H9 (cell line): Measurements from ENCODE around the gene RELL1. TPM values are rescaled to one million over a fixed set of nuclear protein-coding genes. Genes with fewer than 3 reads are reported as not detected.

ENCODE experiments used
- DNase-seq: peaks from one replicate; pipeline ENCODE4 v3.0.0-alpha.2; 2017
- H2AFZ ChIP-seq: one replicate; pipeline ENCODE4 v1.6.1; 2013; ENCODE audit warnings: mild to moderate bottlenecking, low read length, control low read depth, moderate library complexity
- H2AK5ac ChIP-seq: 2 replicates; pipeline ENCODE4 v1.6.1; 2013; ENCODE audit warnings: low read length, control low read depth, mixed read lengths; ENCODE audit not compliant: insufficient read length
- H2BK120ac ChIP-seq: one replicate; pipeline ENCODE4 v1.6.1; 2013; ENCODE audit warnings: low read depth, mild to moderate bottlenecking, low read length, control low read depth, inconsistent platforms; ENCODE audit not compliant: poor library complexity, severe bottlenecking
- H2BK12ac ChIP-seq: 2 replicates; pipeline ENCODE4 v1.6.1; 2013; ENCODE audit warnings: low read length, control low read depth, mixed read lengths, low read depth; ENCODE audit not compliant: insufficient read length
- H2BK15ac ChIP-seq: 2 replicates; pipeline ENCODE4 v1.6.1; 2013; ENCODE audit warnings: low read depth, low read length, control low read depth
- H2BK20ac ChIP-seq: one replicate; pipeline ENCODE4 v1.6.1; 2013; ENCODE audit warnings: low read depth, mild to moderate bottlenecking, low read length, control low read depth, inconsistent platforms; ENCODE audit not compliant: poor library complexity, severe bottlenecking
- H2BK5ac ChIP-seq: 2 replicates; pipeline ENCODE4 v1.6.1; 2013; ENCODE audit warnings: low read length, control low read depth, mixed read lengths; ENCODE audit not compliant: insufficient read length
- H3K14ac ChIP-seq: 2 replicates; pipeline ENCODE4 v1.6.1; 2013; ENCODE audit warnings: low read length, control low read depth; ENCODE audit not compliant: insufficient read depth
- H3K18ac ChIP-seq: 2 replicates; pipeline ENCODE4 v1.6.1; 2013; ENCODE audit warnings: low read depth, mild to moderate bottlenecking, mixed read lengths, low read length, control low read depth; ENCODE audit not compliant: insufficient read length
- H3K23ac ChIP-seq: 2 replicates; pipeline ENCODE4 v1.6.1; 2013; ENCODE audit warnings: low read length, control low read depth, mixed read lengths, low read depth; ENCODE audit not compliant: insufficient read length
- H3K23me2 ChIP-seq: 2 replicates; pipeline ENCODE4 v1.6.1; 2013; ENCODE audit warnings: low read depth, mild to moderate bottlenecking, mixed read lengths, low read length, control low read depth; ENCODE audit not compliant: insufficient read length, poor library complexity, severe bottlenecking
- H3K27ac ChIP-seq: 2 replicates; pipeline ENCODE4 v1.5.1; 2013; ENCODE audit warnings: low read length, control low read depth, mixed read lengths, low read depth; ENCODE audit not compliant: insufficient read length
- H3K27me3 ChIP-seq: 2 replicates; pipeline ENCODE4 v1.6.1; 2013; ENCODE audit warnings: low read length, control low read depth, inconsistent platforms; ENCODE audit not compliant: insufficient read depth
- H3K4ac ChIP-seq: 2 replicates; pipeline ENCODE4 v1.6.1; 2013; ENCODE audit warnings: low read depth, mild to moderate bottlenecking, control low read depth, inconsistent platforms, low read length, moderate library complexity
- H3K4me1 ChIP-seq: 2 replicates; pipeline ENCODE4 v1.6.1; 2013; ENCODE audit warnings: low read length, control low read depth, inconsistent platforms; ENCODE audit not compliant: insufficient read depth
- H3K4me2 ChIP-seq: 2 replicates; pipeline ENCODE4 v1.6.1; 2013; ENCODE audit warnings: low read length, control low read depth, mixed read lengths; ENCODE audit not compliant: insufficient read length, insufficient read depth
- H3K56ac ChIP-seq: 2 replicates; pipeline ENCODE4 v1.6.1; 2013; ENCODE audit warnings: low read depth, mild to moderate bottlenecking, mixed read lengths, low read length, control low read depth; ENCODE audit not compliant: insufficient read length
- H3K79me1 ChIP-seq: 2 replicates; pipeline ENCODE4 v1.6.1; 2013; ENCODE audit warnings: low read depth, mild to moderate bottlenecking, moderate library complexity, low read length, control low read depth, inconsistent platforms; ENCODE audit not compliant: insufficient read depth, poor library complexity, severe bottlenecking
- H3K79me2 ChIP-seq: 2 replicates; pipeline ENCODE4 v1.6.1; 2013; ENCODE audit warnings: low read length, control low read depth, inconsistent platforms; ENCODE audit not compliant: insufficient read depth
- H3K9ac ChIP-seq: 2 replicates; pipeline ENCODE4 v1.6.1; 2013; ENCODE audit warnings: low read length, control low read depth, mixed read lengths; ENCODE audit not compliant: insufficient read length; ENCODE audit errors: extremely low read depth
- H3K9me3 ChIP-seq: one replicate; pipeline ENCODE4 v1.6.1; 2013; ENCODE audit warnings: low read depth, low read length, inconsistent platforms; ENCODE audit not compliant: control insufficient read depth
- H3T11ph ChIP-seq: one replicate; pipeline ENCODE4 v1.6.1; 2013; ENCODE audit warnings: mild to moderate bottlenecking, low read length, control low read depth, inconsistent platforms
- H4K20me1 ChIP-seq: one replicate; pipeline ENCODE4 v1.6.1; 2013; ENCODE audit not compliant: control insufficient read depth, insufficient read length, insufficient read depth
- H4K5ac ChIP-seq: 2 replicates; pipeline ENCODE4 v1.6.1; 2013; ENCODE audit warnings: low read depth, mild to moderate bottlenecking, mixed read lengths, low read length, control low read depth; ENCODE audit not compliant: insufficient read length
- H4K8ac ChIP-seq: replicated peaks from 2 replicates; pipeline ENCODE4 v1.6.1; 2013; ENCODE audit warnings: low read length, control low read depth, mixed read lengths, low read depth; ENCODE audit not compliant: insufficient read length
- H4K91ac ChIP-seq: 2 replicates; pipeline ENCODE4 v1.6.1; 2013; ENCODE audit warnings: low read depth, mild to moderate bottlenecking, moderate library complexity, mixed read lengths, low read length, control low read depth; ENCODE audit not compliant: insufficient read length
- H3K27ac Mint-ChIP-seq, 3 experiments: 2 replicates in 2 of 3; 3 replicates in 1 of 3; pipeline ENCODE4 v1.8.0; 2020 to 2021; ENCODE audit warnings: mixed read lengths in 3 of 3, mild to moderate bottlenecking in 1 of 3, moderate library complexity in 1 of 3
- H3K27me3 Mint-ChIP-seq: 2 replicates; pipeline ENCODE4 v1.8.0; 2021; ENCODE audit warnings: low read depth, mild to moderate bottlenecking, moderate library complexity, mixed read lengths
- H3K36me3 Mint-ChIP-seq, 3 experiments: 2 replicates in 2 of 3; 3 replicates in 1 of 3; pipeline ENCODE4 v1.8.0; 2020 to 2021; ENCODE audit warnings: low read depth in 3 of 3, mixed read lengths in 3 of 3; ENCODE audit not compliant: insufficient read depth in 1 of 3
- H3K4me1 Mint-ChIP-seq, 2 experiments: 2 replicates each; pipeline ENCODE4 v1.8.0; 2020; ENCODE audit warnings: mixed read lengths in 2 of 2
- H3K4me3 Mint-ChIP-seq, 2 experiments: 2 replicates in 1 of 2; 3 replicates in 1 of 2; pipeline ENCODE4 v1.8.0; 2020 to 2021; ENCODE audit warnings: mild to moderate bottlenecking in 2 of 2, mixed read lengths in 2 of 2, moderate library complexity in 1 of 2
- H3K9me3 Mint-ChIP-seq, 2 experiments: 2 replicates in 1 of 2; 3 replicates in 1 of 2; pipeline ENCODE4 v1.8.0; 2020; ENCODE audit warnings: mild to moderate bottlenecking in 2 of 2, mixed read lengths in 2 of 2, moderate library complexity in 1 of 2
- WGBS: extraction: QIAGEN DNeasy Blood & Tissue Kit; methylation state at CpG from one replicate; pipeline ENCODE4 v1.1.7; 2013; ENCODE audit warnings: missing lambda C conversion rate, low lambda C conversion rate, mixed read lengths; ENCODE audit not compliant: insufficient read length; ENCODE audit errors: extremely low coverage; 5-methylcytosine and 5-hydroxymethylcytosine counted together
- total RNA-seq: library from RNA; stranded (reverse); gene quantifications from 2 replicates; pipeline ENCODE4 v1.2.1, GENCODE V29; 2021
- TF ChIP-seq, protein P1 (sequence below): fragments of 200-600 bp; sonication (generic); conservative IDR thresholded peaks from 3 replicates; pipeline ENCODE4 v1.8.0; 2021; ENCODE audit warnings: antibody characterized with exemption, mild to moderate bottlenecking

The RELL1 gene
- total RNA-seq, 1 experiment from 2014 or later: 10.8 TPM

DNA sequence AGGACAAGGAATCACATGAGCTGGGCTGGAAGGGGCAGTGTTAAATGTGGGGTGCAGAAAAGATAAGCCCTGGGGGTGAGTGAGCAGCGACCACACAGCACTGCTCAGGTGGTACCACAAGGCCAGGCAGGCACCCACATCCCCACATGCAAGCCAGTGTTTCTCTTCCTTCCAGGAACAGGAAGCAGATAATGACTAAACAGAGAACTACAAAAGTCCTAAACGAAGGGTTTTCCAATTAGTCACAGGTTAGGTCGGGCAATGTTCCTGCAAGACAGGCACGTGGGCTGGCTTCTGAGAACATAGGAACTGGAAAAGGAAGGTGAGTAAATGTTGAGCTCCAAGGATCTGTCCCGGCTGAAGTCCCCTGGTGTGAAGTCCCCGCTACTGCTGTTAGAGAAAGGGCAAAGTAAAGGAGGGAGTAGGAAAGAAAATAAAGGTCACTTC, 19.5 kb downstream of the RELL1 start:
- H3K27me3 Mint-ChIP-seq: peaks cover 18% of the 10 kb centered on the region
- Histone ChIP-seq H2BK12ac (no peak overlapping the region), H3K9ac (no peak overlapping the region), H3K4me2 (no peak overlapping the region), H2BK15ac (no peak overlapping the region), H4K91ac (no peak overlapping the region), H3K14ac (no peak overlapping the region), H3K23me2 (no peaks in the 10 kb centered on the region), H4K20me1 (no peaks in the 10 kb centered on the region), H2BK120ac (no peak overlapping the region), H3K4ac (no peak overlapping the region), H4K5ac (no peak overlapping the region), H3K27me3 (no peaks in the 10 kb centered on the region), H3K4me1 (peaks cover 8% of the 10 kb centered on the region; the same call in 1 of the 2 replicates), H3K79me2 (no peaks in the 10 kb centered on the region; the same call in 1 of the 2 replicates), H3K9me3 (no peaks in the 10 kb centered on the region), H2AFZ (no peak overlapping the region), H2BK20ac (no peak overlapping the region), H3K56ac (no peak overlapping the region), H3K79me1 (no peaks in the 10 kb centered on the region), H3K23ac (no peak overlapping the region), H4K8ac (no peak overlapping the region), H2BK5ac (no peak overlapping the region), H2AK5ac (no peak overlapping the region), H3K27ac (no peak overlapping the region), H3T11ph (no peak overlapping the region), H3K18ac (no peak overlapping the region)
- no peak overlapping the region for H3K4me3 Mint-ChIP-seq
- DNase-seq: no peak
- no CpG with 5 or more reads among the region's 6 CpGs for WGBS
- no peak overlapping the region for H3K27ac Mint-ChIP-seq
- peaks cover 3 to 4% (median 4%) of the 10 kb centered on the region in 3 experiments; a peak in 6 of 7 replicates for H3K36me3 Mint-ChIP-seq
- H3K4me1 Mint-ChIP-seq: peaks cover 41 to 47% of the 10 kb centered on the region in 2 experiments
- TF ChIP-seq, protein P1, sequence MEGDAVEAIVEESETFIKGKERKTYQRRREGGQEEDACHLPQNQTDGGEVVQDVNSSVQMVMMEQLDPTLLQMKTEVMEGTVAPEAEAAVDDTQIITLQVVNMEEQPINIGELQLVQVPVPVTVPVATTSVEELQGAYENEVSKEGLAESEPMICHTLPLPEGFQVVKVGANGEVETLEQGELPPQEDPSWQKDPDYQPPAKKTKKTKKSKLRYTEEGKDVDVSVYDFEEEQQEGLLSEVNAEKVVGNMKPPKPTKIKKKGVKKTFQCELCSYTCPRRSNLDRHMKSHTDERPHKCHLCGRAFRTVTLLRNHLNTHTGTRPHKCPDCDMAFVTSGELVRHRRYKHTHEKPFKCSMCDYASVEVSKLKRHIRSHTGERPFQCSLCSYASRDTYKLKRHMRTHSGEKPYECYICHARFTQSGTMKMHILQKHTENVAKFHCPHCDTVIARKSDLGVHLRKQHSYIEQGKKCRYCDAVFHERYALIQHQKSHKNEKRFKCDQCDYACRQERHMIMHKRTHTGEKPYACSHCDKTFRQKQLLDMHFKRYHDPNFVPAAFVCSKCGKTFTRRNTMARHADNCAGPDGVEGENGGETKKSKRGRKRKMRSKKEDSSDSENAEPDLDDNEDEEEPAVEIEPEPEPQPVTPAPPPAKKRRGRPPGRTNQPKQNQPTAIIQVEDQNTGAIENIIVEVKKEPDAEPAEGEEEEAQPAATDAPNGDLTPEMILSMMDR: no peak
- H3K9me3 Mint-ChIP-seq: peaks cover 2 to 5% of the 10 kb centered on the region in 2 experiments; a peak in 3 of 5 replicates
